ENCODE results near the gene EIF5.
"Not testable (repeated sequence)": the region's sequence is repeated elsewhere in the genome, so short reads cannot be mapped to it uniquely, and the experiment has no call there.

EIF5 gene

GRCh38 chr14:103354141-103354540 lies 20.1 kb downstream of the EIF5 start:
- in situ Hi-C loops (cut with MboI; ENCODE audit: low pct_unique_long_range_greater_than_20kb, low sequenced_read_pairs): no loop called here

GRCh38 chr14:103356024-103356682 lies 22.1 kb downstream of the EIF5 start:
- in situ Hi-C loops (cut with MboI; ENCODE audit: low pct_unique_long_range_greater_than_20kb, low sequenced_read_pairs): no loop called here
- no peak for DNase-seq

More at GRCh38 chr14:103354141-103354540, 20.1 kb downstream of the EIF5 start:
- no peak for DNase-seq

GRCh38 chr14:103357552-103357951 lies 23.5 kb downstream of the EIF5 start:
- DNase-seq; in situ Hi-C loops (cut with MboI; ENCODE audit: low pct_unique_long_range_greater_than_20kb, low sequenced_read_pairs): not testable (repeated sequence)

GRCh38 chr14:103360548-103360947 lies 26.5 kb downstream of the EIF5 start:
- in situ Hi-C loops (cut with MboI; ENCODE audit: low pct_unique_long_range_greater_than_20kb, low sequenced_read_pairs): no loop called here
- no peak for DNase-seq

- in situ Hi-C loops (cut with MboI; ENCODE audit: low pct_unique_long_range_greater_than_20kb, low sequenced_read_pairs): no loop called here
- DNase-seq: no peak
These were observed 27.8 kb downstream of the EIF5 start for GRCh38 chr14:103361867-103362266.

- in situ Hi-C loops (cut with MboI; ENCODE audit: low pct_unique_long_range_greater_than_20kb, low sequenced_read_pairs): no loop called here
These were observed 28.7 kb downstream of the EIF5 start for GRCh38 chr14:103362780-103363179.

GRCh38 chr14:103366741-103367140 lies 32.7 kb downstream of the EIF5 start:
- DNase-seq: no peak
- in situ Hi-C loops (cut with MboI; ENCODE audit: low pct_unique_long_range_greater_than_20kb, low sequenced_read_pairs): no loop called here

More at GRCh38 chr14:103362780-103363179, 28.7 kb downstream of the EIF5 start:
- no peak for DNase-seq

- in situ Hi-C loops (cut with MboI; ENCODE audit: low pct_unique_long_range_greater_than_20kb, low sequenced_read_pairs): no loop called here
- no peak for DNase-seq
These were observed 34.0 kb downstream of the EIF5 start for GRCh38 chr14:103367995-103368394.

- in situ Hi-C loops (cut with MboI; ENCODE audit: low pct_unique_long_range_greater_than_20kb, low sequenced_read_pairs): no loop called here
- DNase-seq: no peak
These were observed 36.0 kb downstream of the EIF5 start for GRCh38 chr14:103370087-103370486.

- in situ Hi-C loops (cut with MboI; ENCODE audit: low pct_unique_long_range_greater_than_20kb, low sequenced_read_pairs): no loop called here
- no peak for DNase-seq
These were observed 38.0 kb downstream of the EIF5 start for GRCh38 chr14:103372017-103372416.

- in situ Hi-C loops (cut with MboI; ENCODE audit: low pct_unique_long_range_greater_than_20kb, low sequenced_read_pairs): no loop called here
These were observed 38.7 kb downstream of the EIF5 start for GRCh38 chr14:103372552-103373304.

GRCh38 chr14:103374121-103374520 lies 40.1 kb downstream of the EIF5 start:
- in situ Hi-C loops (cut with MboI; ENCODE audit: low pct_unique_long_range_greater_than_20kb, low sequenced_read_pairs): no loop called here
- DNase-seq: no peak

More at GRCh38 chr14:103372552-103373304, 38.7 kb downstream of the EIF5 start:
- no peak for DNase-seq

GRCh38 chr14:103377522-103378037 lies 43.5 kb downstream of the EIF5 start:
- no peak for DNase-seq
- in situ Hi-C loops (cut with MboI; ENCODE audit: low pct_unique_long_range_greater_than_20kb, low sequenced_read_pairs): no loop called here

GRCh38 chr14:103378038-103378854 lies 44.2 kb downstream of the EIF5 start:
- DNase-seq: no peak
- in situ Hi-C loops (cut with MboI; ENCODE audit: low pct_unique_long_range_greater_than_20kb, low sequenced_read_pairs): no loop called here

GRCh38 chr14:103380719-103381377 lies 46.8 kb downstream of the EIF5 start:
- DNase-seq: no peak
- in situ Hi-C loops (cut with MboI; ENCODE audit: low pct_unique_long_range_greater_than_20kb, low sequenced_read_pairs): no loop called here

- DNase-seq: no peak
- in situ Hi-C loops (cut with MboI; ENCODE audit: low pct_unique_long_range_greater_than_20kb, low sequenced_read_pairs): no loop called here
These were observed 48.3 kb downstream of the EIF5 start for GRCh38 chr14:103382376-103382775.

- no peak for DNase-seq
- in situ Hi-C loops (cut with MboI; ENCODE audit: low pct_unique_long_range_greater_than_20kb, low sequenced_read_pairs): no loop called here
These were observed 50.6 kb downstream of the EIF5 start for GRCh38 chr14:103384450-103385151.

- peak; percentile 98 for DNase-seq
- in situ Hi-C loops (cut with MboI; ENCODE audit: low pct_unique_long_range_greater_than_20kb, low sequenced_read_pairs): no loop called here
These were observed 51.3 kb downstream of the EIF5 start, which contains the start of gene MARK3 for GRCh38 chr14:103385152-103385928. Gene MARK3, plus strand, starts transcription at chr14:103385415. Its CDS starts 615 bp downstream, at chr14:103386030.
